Keratinocyte (primary cell): ENCODE results near the gene ACAD9. TPM values are rescaled to one million over a fixed set of nuclear protein-coding genes. Genes with fewer than 3 reads are reported as not detected.

Experiments used
- DNase-seq: peaks from one replicate; pipeline ENCODE4 v3.0.0-alpha.2; 2011; ENCODE audit warnings: low read depth, missing footprints, low spot score
- FAIRE-seq: peaks from 2 replicates; lab custom pipeline; 2011; peaks lifted over from hg19 to GRCh38; lab: Jason Lieb, UNC
- H2AFZ ChIP-seq: 2 replicates; pipeline ENCODE4 v1.6.0; 2012; ENCODE audit warnings: low read length, control low read depth, inconsistent platforms; ENCODE audit not compliant: control insufficient read depth
- H3K27ac ChIP-seq: 2 replicates; pipeline ENCODE4 v1.5.1; 2011; ENCODE audit warnings: low read length; ENCODE audit not compliant: control insufficient read depth, insufficient read depth
- H3K27me3 ChIP-seq: 3 replicates; pipeline ENCODE4 v1.6.0; 2011; ENCODE audit warnings: low read length; ENCODE audit not compliant: control insufficient read depth, insufficient read depth; ENCODE audit errors: extremely low read depth
- H3K36me3 ChIP-seq, 2 experiments: 2 replicates in 1 of 2; 3 replicates in 1 of 2; pipeline ENCODE4 v1.5.1; 2011; ENCODE audit warnings: low read length in 2 of 2, mild to moderate bottlenecking in 1 of 2; ENCODE audit not compliant: control insufficient read depth in 2 of 2, insufficient read depth in 2 of 2; ENCODE audit errors: extremely low read depth in 1 of 2
- H3K4me1 ChIP-seq: 3 replicates; pipeline ENCODE4 v1.5.1; 2011; ENCODE audit warnings: low read length; ENCODE audit not compliant: control insufficient read depth, insufficient read depth; ENCODE audit errors: extremely low read depth
- H3K4me2 ChIP-seq: 3 replicates; pipeline ENCODE4 v1.6.0; 2011; ENCODE audit warnings: low read depth, low read length; ENCODE audit not compliant: control insufficient read depth, insufficient read depth; ENCODE audit errors: extremely low read depth
- H3K4me3 ChIP-seq, 3 experiments: fragments of 200-600 bp in 1 of 3; sonication (generic) in 1 of 3; 2 replicates in 2 of 3; 3 replicates in 1 of 3; pipeline ENCODE4 v1.5.1; 2011 to 2016; ENCODE audit warnings: low read length in 3 of 3, mild to moderate bottlenecking in 3 of 3, control low read depth in 2 of 3, inconsistent platforms in 1 of 3, low read depth in 1 of 3, mixed read lengths in 1 of 3, mixed run types in 1 of 3, moderate library complexity in 1 of 3; ENCODE audit not compliant: control insufficient read depth in 2 of 3, insufficient read depth in 2 of 3; ENCODE audit errors: extremely low read depth in 1 of 3
- H3K79me2 ChIP-seq: 2 replicates; pipeline ENCODE4 v1.6.0; 2012; ENCODE audit warnings: low read length; ENCODE audit not compliant: control insufficient read depth, insufficient read depth
- H3K9ac ChIP-seq: 3 replicates; pipeline ENCODE4 v1.6.0; 2011; ENCODE audit warnings: low read length; ENCODE audit not compliant: control insufficient read depth, insufficient read depth; ENCODE audit errors: extremely low read depth
- H3K9me1 ChIP-seq: 3 replicates; pipeline ENCODE4 v1.6.0; 2011; ENCODE audit warnings: low read length; ENCODE audit not compliant: control insufficient read depth, insufficient read depth; ENCODE audit errors: extremely low read depth
- H3K9me3 ChIP-seq: 2 replicates; pipeline ENCODE4 v1.5.1; 2012; ENCODE audit warnings: low read depth, low read length; ENCODE audit not compliant: control insufficient read depth
- H4K20me1 ChIP-seq: 3 replicates; pipeline ENCODE4 v1.6.0; 2011; ENCODE audit warnings: low read length; ENCODE audit not compliant: control insufficient read depth, insufficient read depth; ENCODE audit errors: extremely low read depth
- EZH2 ChIP-seq: IDR thresholded peaks from one replicate; pipeline ENCODE4 v1.6.1; 2012; ENCODE audit warnings: inconsistent platforms, mild to moderate bottlenecking, low read length, moderate library complexity
- dilution Hi-C: fragments of 300-500 bp; cut with MboI; formaldehyde crosslinking; loops from one replicate; pipeline ENCODE4 v1.7.0; 2020; ENCODE audit warnings: low sequenced_read_pairs; ENCODE audit not compliant: extremely low pct_ligation_motif_present
- polyA plus RNA-seq, 5 experiments: library from polyadenylated mRNA; depleted of rRNA in 3 of 5; stranded (reverse) in 3 of 5; stranded (forward) in 1 of 5; unstranded in 1 of 5; fragments of >200 nt; gene quantifications; 1 replicate in 1 of 5; 2 replicates in 3 of 5; 3 replicates in 1 of 5; pipeline versions ENCODE4 v1.2.1 to v1.2.3, GENCODE V29; 2011 to 2012; ENCODE audit warnings: missing spikeins in 2 of 5, low read depth in 1 of 5, low replicate concordance in 1 of 5
- TF ChIP-seq, protein P1 (sequence below), 3 experiments: IDR thresholded peaks in 1 of 3; conservative IDR thresholded peaks in 1 of 3; optimal IDR thresholded peaks in 1 of 3; 2 replicates in 2 of 3; 3 replicates in 1 of 3; pipeline versions ENCODE3 to v1.5.1; 2011; ENCODE audit warnings: low read length in 3 of 3, mild to moderate bottlenecking in 3 of 3, moderate library complexity in 2 of 3, control low read depth in 1 of 3, inconsistent platforms in 1 of 3; ENCODE audit not compliant: insufficient read depth in 2 of 3; ENCODE audit errors: extremely low read depth in 1 of 3

The ACAD9 gene
- polyA plus RNA-seq, 1 donor (not counting 4 experiments of a cell fraction or from before 2014, with no cell fraction given), result 36.6 TPM

DNA sequence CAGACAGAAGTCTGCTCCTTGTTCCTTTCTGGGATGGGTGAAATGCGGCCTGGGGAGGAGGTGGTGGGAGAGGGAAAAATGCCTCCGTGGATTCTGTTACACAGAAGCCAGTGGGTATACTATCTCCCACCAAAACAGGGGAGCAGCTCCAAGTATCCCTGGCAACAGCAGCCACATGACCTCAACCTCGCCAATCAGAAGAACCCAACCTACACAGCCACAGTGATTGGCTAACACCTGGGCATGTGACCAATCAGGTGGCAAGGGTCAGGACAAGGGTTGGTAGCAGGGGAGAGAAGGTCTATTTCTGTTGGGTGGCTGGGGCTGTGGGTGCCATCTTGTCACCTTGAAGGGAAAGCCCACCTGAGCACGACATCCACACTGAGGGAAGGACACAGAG lies 9.1 kb upstream of the ACAD9 start:
- H3K9me3 ChIP-seq, result no peaks in the 10 kb centered on the region
- H3K27me3 ChIP-seq, result no peaks in the 10 kb centered on the region
- H3K4me2 ChIP-seq, result no peak overlapping the region
- DNase-seq, result no peak
- dilution Hi-C loops, result no loop called here
- H3K4me3 ChIP-seq, result no peak overlapping the region
- H3K79me2 ChIP-seq, result no peaks in the 10 kb centered on the region
- TF ChIP-seq EZH2, result no peak
- TF ChIP-seq, protein P1, sequence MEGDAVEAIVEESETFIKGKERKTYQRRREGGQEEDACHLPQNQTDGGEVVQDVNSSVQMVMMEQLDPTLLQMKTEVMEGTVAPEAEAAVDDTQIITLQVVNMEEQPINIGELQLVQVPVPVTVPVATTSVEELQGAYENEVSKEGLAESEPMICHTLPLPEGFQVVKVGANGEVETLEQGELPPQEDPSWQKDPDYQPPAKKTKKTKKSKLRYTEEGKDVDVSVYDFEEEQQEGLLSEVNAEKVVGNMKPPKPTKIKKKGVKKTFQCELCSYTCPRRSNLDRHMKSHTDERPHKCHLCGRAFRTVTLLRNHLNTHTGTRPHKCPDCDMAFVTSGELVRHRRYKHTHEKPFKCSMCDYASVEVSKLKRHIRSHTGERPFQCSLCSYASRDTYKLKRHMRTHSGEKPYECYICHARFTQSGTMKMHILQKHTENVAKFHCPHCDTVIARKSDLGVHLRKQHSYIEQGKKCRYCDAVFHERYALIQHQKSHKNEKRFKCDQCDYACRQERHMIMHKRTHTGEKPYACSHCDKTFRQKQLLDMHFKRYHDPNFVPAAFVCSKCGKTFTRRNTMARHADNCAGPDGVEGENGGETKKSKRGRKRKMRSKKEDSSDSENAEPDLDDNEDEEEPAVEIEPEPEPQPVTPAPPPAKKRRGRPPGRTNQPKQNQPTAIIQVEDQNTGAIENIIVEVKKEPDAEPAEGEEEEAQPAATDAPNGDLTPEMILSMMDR (optimal IDR thresholded peaks at IDR 0.05 in 1 of 3, IDR thresholded peaks at IDR 0.05 in 1 of 3, conservative IDR thresholded peaks at IDR 0.05 in 1 of 3; ENCODE audit: extremely low read depth in 1 of 3, insufficient read depth in 2 of 3, low read length in 3 of 3), result no peak
- H2AFZ ChIP-seq, result no peak overlapping the region
- no peaks in the 10 kb centered on the region for H3K9me1 ChIP-seq
- FAIRE-seq, result no peak
- peaks cover 2% of the 10 kb centered on the region for H4K20me1 ChIP-seq
- peaks cover 17% of the 10 kb centered on the region for H3K4me1 ChIP-seq
- H3K27ac ChIP-seq, result no peak overlapping the region
- no peaks in the 10 kb centered on the region for H3K36me3 ChIP-seq
- no peak overlapping the region for H3K9ac ChIP-seq

DNA sequence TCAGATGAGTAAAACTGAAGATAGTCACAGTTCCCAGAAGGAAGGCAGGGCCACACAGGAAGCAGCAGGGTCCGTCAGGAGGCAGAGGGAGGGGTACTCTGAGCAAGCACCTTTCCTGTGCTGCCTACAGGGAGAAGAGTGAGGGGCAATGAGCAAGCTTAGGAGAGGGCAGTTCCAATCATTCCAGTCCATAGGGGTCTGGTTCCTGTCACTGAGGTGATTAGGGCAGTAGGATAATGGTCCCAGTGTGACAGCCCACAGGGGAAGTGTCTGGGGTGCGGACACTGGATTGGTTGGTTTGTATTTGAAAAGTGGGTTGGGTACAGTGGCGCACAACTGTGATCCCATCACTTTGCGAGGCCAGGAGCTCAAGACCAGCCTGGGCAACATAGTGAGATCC lies 7.1 kb upstream of the ACAD9 start:
- TF ChIP-seq, protein P1 (optimal IDR thresholded peaks at IDR 0.05 in 1 of 3, IDR thresholded peaks at IDR 0.05 in 1 of 3, conservative IDR thresholded peaks at IDR 0.05 in 1 of 3; ENCODE audit: extremely low read depth in 1 of 3, insufficient read depth in 2 of 3, low read length in 3 of 3), result no peak
- TF ChIP-seq EZH2, result no peak
- dilution Hi-C loops, result no loop called here
- no peak for FAIRE-seq

More for the DNA sequence above, 7.1 kb upstream of the ACAD9 start:
- Histone ChIP-seq H3K9ac (no peak overlapping the region), H3K36me3 (no peaks in the 10 kb centered on the region), H3K4me3 (no peak overlapping the region), H3K27ac (no peak overlapping the region), H4K20me1 (no peaks in the 10 kb centered on the region), H3K79me2 (no peaks in the 10 kb centered on the region), H2AFZ (no peak overlapping the region), H3K4me1 (peaks cover 15% of the 10 kb centered on the region), H3K9me1 (no peaks in the 10 kb centered on the region), H3K27me3 (no peaks in the 10 kb centered on the region), H3K4me2 (no peak overlapping the region), H3K9me3 (no peaks in the 10 kb centered on the region)
- no peak for DNase-seq
